ENCODE data around the gene ABLIM1.

The ABLIM1 gene

GRCh38 chr10:114662646-114663217 is 4.7 kb upstream of the ABLIM1 start:
- H3K36me3 ChIP-seq (ENCODE audit: control insufficient read depth in 2 of 2, insufficient read depth in 1 of 2, low read length in 2 of 2): no peaks in the 10 kb centered on the region
- ChIA-PET CTCF (interaction anchor here (0.8 kb wide), 1 partner anchor 32 kb away, joined by 3 read pairs; no protein-coding TSS in a partner anchor), POLR2A (no interaction called here)
- H3K4me3 ChIP-seq (ENCODE audit: low read depth, low read length): no peak overlapping the region
- H3K9me3 ChIP-seq (ENCODE audit: control insufficient read depth, insufficient read depth, low read depth, low read length): no peaks in the 10 kb centered on the region
- TF ChIP-seq ZNF555 (tag by site-specific recombination; conservative IDR thresholded peaks at IDR 0.05) (no peak), SALL2 (tag by site-specific recombination; IDR thresholded peaks at IDR 0.05; ENCODE audit: borderline replicate concordance) (no peak), ZNF37A (tag by site-specific recombination; IDR thresholded peaks at IDR 0.05) (no peak), ZBTB1 (tag by site-specific recombination; IDR thresholded peaks at IDR 0.05) (no peak), ZNF621 (tag by site-specific recombination; IDR thresholded peaks at IDR 0.05) (no peak), TRIM28 (IDR thresholded peaks at IDR 0.05; ENCODE audit: borderline replicate concordance, low read length) (peak; percentile 76; the same call in 1 of the 2 replicates), ZXDB (tag by site-specific recombination; IDR thresholded peaks at IDR 0.05) (no peak), PRDM2 (tag by site-specific recombination; IDR thresholded peaks at IDR 0.05; ENCODE audit: borderline replicate concordance) (no peak), ZNF664 (tag by site-specific recombination; IDR thresholded peaks at IDR 0.05) (0 out of 2 replicates have a peak, but pooled peaks have one; percentile 18), SP2 (tag by site-specific recombination; IDR thresholded peaks at IDR 0.05) (no peak), ZFHX2 (tag by site-specific recombination; conservative IDR thresholded peaks at IDR 0.05) (no peak), GLIS1 (tag by site-specific recombination; IDR thresholded peaks at IDR 0.05) (peak; percentile 48), ZBTB26 (tag by site-specific recombination; optimal IDR thresholded peaks at IDR 0.05) (no peak), ZSCAN30 (tag by site-specific recombination; IDR thresholded peaks at IDR 0.05) (peak; percentile 90), ZNF449 (tag by site-specific recombination; IDR thresholded peaks at IDR 0.05) (no peak)
- H3K27ac ChIP-seq (ENCODE audit: extremely low read depth, low read depth, low read length): no peak overlapping the region
- peaks cover 30% of the 10 kb centered on the region for H3K4me1 ChIP-seq (ENCODE audit: control insufficient read depth, insufficient read depth, low read length)

GRCh38 chr10:114661212-114661880 is 3.3 kb upstream of the ABLIM1 start:
- ChIA-PET POLR2A (no interaction called here), CTCF (interaction anchor here (1.0 kb wide), 1 partner anchor 34 kb away, joined by 3 read pairs; no protein-coding TSS in a partner anchor)
- no peaks in the 10 kb centered on the region for H3K36me3 ChIP-seq (ENCODE audit: control insufficient read depth in 2 of 2, insufficient read depth in 1 of 2, low read length in 2 of 2)
- TF ChIP-seq ZNF624 (tag by site-specific recombination; IDR thresholded peaks at IDR 0.05) (no peak), ZNF146 (tag by site-specific recombination; IDR thresholded peaks at IDR 0.05) (no peak), ZNF223 (tag by site-specific recombination; IDR thresholded peaks at IDR 0.05) (no peak), ZNF571 (tag by site-specific recombination; IDR thresholded peaks at IDR 0.05) (no peak), ZFP69B (tag by site-specific recombination; IDR thresholded peaks at IDR 0.05) (no peak), ZNF169 (tag by site-specific recombination; IDR thresholded peaks at IDR 0.05) (no peak), HOXD13 (CRISPR knock-in tag; IDR thresholded peaks at IDR 0.05; ENCODE audit: borderline replicate concordance) (no peak), PRDM10 (tag by site-specific recombination; IDR thresholded peaks at IDR 0.05) (no peak)

More at GRCh38 chr10:114661212-114661880, 3.3 kb upstream of the ABLIM1 start:
- Histone ChIP-seq H3K27ac (ENCODE audit: extremely low read depth, low read depth, low read length) (no peak overlapping the region), H3K4me1 (ENCODE audit: control insufficient read depth, insufficient read depth, low read length) (peaks cover 30% of the 10 kb centered on the region), H3K4me3 (ENCODE audit: low read depth, low read length) (no peak overlapping the region), H3K9me3 (ENCODE audit: control insufficient read depth, insufficient read depth, low read depth, low read length) (no peaks in the 10 kb centered on the region)
